Epithelial cell of esophagus (primary cell): ENCODE data around the gene ALDH6A1.

Experiments
- DNase-seq: peaks from one replicate; pipeline ENCODE4 v3.0.0; 2010; ENCODE audit warnings: low read depth
- H3K4me3 ChIP-seq: 2 replicates; pipeline ENCODE4 v1.5.1; 2011; ENCODE audit warnings: mild to moderate bottlenecking, low read length, control low read depth
- TF ChIP-seq, protein P1 (sequence below): IDR thresholded peaks from 2 replicates; pipeline ENCODE4 v1.5.1; 2011; ENCODE audit warnings: low read depth, mild to moderate bottlenecking, low read length, control low read depth, inconsistent platforms; ENCODE audit not compliant: insufficient read depth; ENCODE audit errors: missing control alignments

ALDH6A1 gene

DNA sequence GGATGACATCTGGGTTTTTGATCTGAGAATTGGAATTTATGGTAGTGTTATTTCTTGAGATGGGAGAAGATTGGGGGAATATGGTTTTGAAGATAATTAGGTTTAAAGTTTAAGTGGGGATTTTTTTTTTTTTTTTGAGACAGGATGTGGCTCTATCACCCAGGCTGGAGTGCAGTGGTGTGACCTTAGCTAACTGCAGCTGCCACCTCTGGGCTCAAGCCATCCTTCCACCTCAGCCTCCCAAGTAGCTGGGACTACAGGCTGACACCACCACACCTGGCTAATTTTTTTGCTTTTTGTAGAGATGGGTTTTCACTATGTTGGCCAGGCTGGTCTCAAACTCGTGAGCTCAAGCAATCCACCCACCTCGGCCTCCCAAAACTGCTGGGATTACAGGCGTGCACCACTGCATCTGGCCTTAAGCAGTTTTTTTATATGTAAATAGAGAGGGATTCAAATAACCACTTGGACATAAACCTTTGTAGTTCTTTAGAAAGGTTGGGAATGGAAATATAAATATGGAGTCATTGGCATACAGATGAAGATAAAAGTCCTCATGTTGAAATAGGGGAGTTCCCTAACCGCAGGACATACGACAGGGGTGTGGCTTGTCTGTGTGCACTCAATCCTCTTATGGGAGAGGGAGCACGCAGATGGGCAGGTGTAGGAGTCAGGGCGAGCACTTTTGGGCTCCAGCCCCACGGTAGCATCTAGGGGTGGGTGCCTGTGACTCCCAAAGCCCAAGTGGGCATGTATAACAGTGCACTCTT lies 5.2 kb upstream of the ALDH6A1 start:
- TF ChIP-seq, protein P1, sequence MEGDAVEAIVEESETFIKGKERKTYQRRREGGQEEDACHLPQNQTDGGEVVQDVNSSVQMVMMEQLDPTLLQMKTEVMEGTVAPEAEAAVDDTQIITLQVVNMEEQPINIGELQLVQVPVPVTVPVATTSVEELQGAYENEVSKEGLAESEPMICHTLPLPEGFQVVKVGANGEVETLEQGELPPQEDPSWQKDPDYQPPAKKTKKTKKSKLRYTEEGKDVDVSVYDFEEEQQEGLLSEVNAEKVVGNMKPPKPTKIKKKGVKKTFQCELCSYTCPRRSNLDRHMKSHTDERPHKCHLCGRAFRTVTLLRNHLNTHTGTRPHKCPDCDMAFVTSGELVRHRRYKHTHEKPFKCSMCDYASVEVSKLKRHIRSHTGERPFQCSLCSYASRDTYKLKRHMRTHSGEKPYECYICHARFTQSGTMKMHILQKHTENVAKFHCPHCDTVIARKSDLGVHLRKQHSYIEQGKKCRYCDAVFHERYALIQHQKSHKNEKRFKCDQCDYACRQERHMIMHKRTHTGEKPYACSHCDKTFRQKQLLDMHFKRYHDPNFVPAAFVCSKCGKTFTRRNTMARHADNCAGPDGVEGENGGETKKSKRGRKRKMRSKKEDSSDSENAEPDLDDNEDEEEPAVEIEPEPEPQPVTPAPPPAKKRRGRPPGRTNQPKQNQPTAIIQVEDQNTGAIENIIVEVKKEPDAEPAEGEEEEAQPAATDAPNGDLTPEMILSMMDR: no peak
- H3K4me3 ChIP-seq: no peak overlapping the region
- DNase-seq: peak; percentile 9

- TF ChIP-seq, protein P1: no peak
- DNase-seq: no peak
- peak overlapping the region; percentile 93 for H3K4me3 ChIP-seq
These were observed 1.6 kb upstream of the ALDH6A1 start for GRCh38 chr14:74085828-74086227.

DNA sequence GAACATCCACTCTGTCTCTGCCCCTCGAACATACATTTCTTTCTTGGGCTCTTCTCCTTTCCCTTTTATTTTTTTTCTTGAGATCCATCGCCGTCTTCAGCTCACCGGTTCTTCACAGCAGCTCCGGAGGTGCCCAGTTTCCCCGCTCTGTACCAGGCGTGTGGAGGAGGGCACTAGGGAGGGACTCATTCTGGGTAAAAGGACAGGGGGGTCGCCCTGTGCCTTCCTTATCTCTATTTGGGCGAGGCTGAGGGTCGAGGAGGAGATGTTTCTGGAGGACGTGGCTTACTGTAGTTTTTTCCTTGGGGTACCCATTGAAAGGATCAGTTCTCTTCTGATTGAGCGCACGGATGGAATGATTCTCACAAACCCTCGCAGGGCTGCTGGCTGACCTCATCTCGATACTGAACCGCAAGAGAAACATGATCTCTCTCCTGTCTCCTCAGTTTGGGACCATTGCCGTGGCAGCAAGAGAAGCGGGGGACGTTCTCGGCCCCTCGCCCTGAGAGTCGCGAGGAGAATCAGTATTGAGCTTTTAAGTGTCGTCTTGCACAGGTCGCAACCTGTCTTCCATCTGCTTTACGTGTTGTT lies 889 bp upstream of the ALDH6A1 start:
- DNase-seq: peak; percentile 48
- H3K4me3 ChIP-seq: peak overlapping the region; percentile 93

GRCh38 chr14:74083784-74084276 lies 423 bp downstream of the ALDH6A1 start:
- H3K4me3 ChIP-seq: peak overlapping the region; percentile 93
- DNase-seq: no peak
- TF ChIP-seq, protein P1: no peak

More for the DNA sequence above, 889 bp upstream of the ALDH6A1 start:
- TF ChIP-seq, protein P1: no peak

DNA sequence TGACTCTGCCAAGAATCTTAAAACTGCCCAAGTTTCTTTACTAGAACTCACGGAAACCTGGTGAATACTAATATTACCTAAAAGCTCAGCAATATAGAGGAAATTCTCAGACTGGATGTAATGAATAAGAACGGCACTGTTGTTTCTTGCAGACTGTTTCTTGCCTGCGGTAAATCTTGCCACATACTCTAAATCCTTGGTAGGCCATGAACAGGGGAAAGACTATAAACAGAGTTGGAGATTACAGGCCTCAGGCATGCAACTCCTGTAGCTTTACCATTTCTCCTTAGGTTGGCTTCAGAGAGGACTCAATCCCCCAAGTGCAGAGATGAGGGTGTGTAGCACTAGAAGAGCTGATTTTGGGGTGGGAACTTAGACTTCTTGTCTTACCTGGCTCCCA lies 1.1 kb downstream of the ALDH6A1 start:
- TF ChIP-seq, protein P1: no peak
- DNase-seq: no peak
- H3K4me3 ChIP-seq: peak overlapping the region; percentile 93

GRCh38 chr14:74081491-74081890 lies 2.8 kb downstream of the ALDH6A1 start:
- TF ChIP-seq, protein P1: no peak
- H3K4me3 ChIP-seq: no peak overlapping the region
- DNase-seq: no peak
